ENCODE results near the gene GULP1. TPM values are rescaled to one million over a fixed set of nuclear protein-coding genes. Genes with fewer than 3 reads are reported as not detected.

Gene GULP1
- total RNA-seq, 1 donor from 2014 or later, result 95.5 TPM

GRCh38 chr2:188322569-188323551 is 31.2 kb downstream of the GULP1 start:
- Histone ChIP-seq H3K27me3 (ENCODE audit: control insufficient read depth, insufficient read depth, low read length) (no peaks in the 10 kb centered on the region), H3K4me3 (ENCODE audit: low read depth, low read length) (no peak overlapping the region), H3K36me3 (ENCODE audit: control insufficient read depth, insufficient read depth, low read length) (no peaks in the 10 kb centered on the region)
- TF ChIP-seq CTCF (IDR thresholded peaks at IDR 0.05; ENCODE audit: insufficient read depth, low read length, poor library complexity, severe bottlenecking), result no peak
- DNase-seq (ENCODE audit: low read depth), result no peak

- no peak for TF ChIP-seq CTCF (IDR thresholded peaks at IDR 0.05; ENCODE audit: insufficient read depth, low read length, poor library complexity, severe bottlenecking)
- Histone ChIP-seq H3K4me3 (ENCODE audit: low read depth, low read length) (no peak overlapping the region), H3K36me3 (ENCODE audit: control insufficient read depth, insufficient read depth, low read length) (no peaks in the 10 kb centered on the region), H3K27me3 (ENCODE audit: control insufficient read depth, insufficient read depth, low read length) (no peaks in the 10 kb centered on the region)
- no peak for DNase-seq (ENCODE audit: low read depth)
Observed at GRCh38 chr2:188324067-188324466, 32.4 kb downstream of the GULP1 start.

DNA sequence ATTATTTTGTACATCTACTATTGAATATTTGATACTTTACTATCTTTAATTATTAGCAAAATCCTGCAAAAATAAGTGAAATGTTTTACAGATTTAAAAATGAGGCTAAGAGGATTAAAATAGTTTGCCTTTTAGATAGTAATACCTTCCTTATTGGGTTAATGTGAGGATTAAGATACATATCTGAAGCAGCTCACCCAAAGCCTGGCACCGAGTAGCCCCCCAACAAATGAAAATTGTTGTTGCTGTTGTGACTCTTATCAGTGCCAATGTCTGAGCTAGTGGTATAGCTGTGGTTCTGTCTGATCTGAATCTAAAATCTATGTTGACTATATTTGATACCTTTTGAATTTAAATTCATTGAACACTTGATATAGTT is 34.6 kb downstream of the GULP1 start:
- H3K27me3 ChIP-seq (ENCODE audit: control insufficient read depth, insufficient read depth, low read length), result no peaks in the 10 kb centered on the region
- no peaks in the 10 kb centered on the region for H3K36me3 ChIP-seq (ENCODE audit: control insufficient read depth, insufficient read depth, low read length)
- no peak overlapping the region for H3K4me3 ChIP-seq (ENCODE audit: low read depth, low read length)
- no peak for TF ChIP-seq CTCF (IDR thresholded peaks at IDR 0.05; ENCODE audit: insufficient read depth, low read length, poor library complexity, severe bottlenecking)
- DNase-seq (ENCODE audit: low read depth), result no peak

GRCh38 chr2:188326669-188327301 is 35.1 kb downstream of the GULP1 start:
- Histone ChIP-seq H3K4me3 (ENCODE audit: low read depth, low read length) (no peak overlapping the region), H3K36me3 (ENCODE audit: control insufficient read depth, insufficient read depth, low read length) (no peaks in the 10 kb centered on the region), H3K27me3 (ENCODE audit: control insufficient read depth, insufficient read depth, low read length) (no peaks in the 10 kb centered on the region)
- TF ChIP-seq CTCF (IDR thresholded peaks at IDR 0.05; ENCODE audit: insufficient read depth, low read length, poor library complexity, severe bottlenecking), result no peak
- DNase-seq (ENCODE audit: low read depth), result no peak

GRCh38 chr2:188327518-188328213 is 36.0 kb downstream of the GULP1 start:
- no peak for DNase-seq (ENCODE audit: low read depth)
- Histone ChIP-seq H3K27me3 (ENCODE audit: control insufficient read depth, insufficient read depth, low read length) (no peaks in the 10 kb centered on the region), H3K4me3 (ENCODE audit: low read depth, low read length) (no peak overlapping the region), H3K36me3 (ENCODE audit: control insufficient read depth, insufficient read depth, low read length) (no peaks in the 10 kb centered on the region)
- no peak for TF ChIP-seq CTCF (IDR thresholded peaks at IDR 0.05; ENCODE audit: insufficient read depth, low read length, poor library complexity, severe bottlenecking)

Measured in kidney epithelial cell (primary cell).